GM03348 (cell line): Measurements from ENCODE around the gene LRRC15.
A peak's percentile ranks its signal among the peaks of the same experiment; 100 is the strongest.

Experiments used
- DNase-seq: peaks from one replicate; pipeline ENCODE4 v3.0.0; 2012; ENCODE audit warnings: low spot score

LRRC15 gene

DNA sequence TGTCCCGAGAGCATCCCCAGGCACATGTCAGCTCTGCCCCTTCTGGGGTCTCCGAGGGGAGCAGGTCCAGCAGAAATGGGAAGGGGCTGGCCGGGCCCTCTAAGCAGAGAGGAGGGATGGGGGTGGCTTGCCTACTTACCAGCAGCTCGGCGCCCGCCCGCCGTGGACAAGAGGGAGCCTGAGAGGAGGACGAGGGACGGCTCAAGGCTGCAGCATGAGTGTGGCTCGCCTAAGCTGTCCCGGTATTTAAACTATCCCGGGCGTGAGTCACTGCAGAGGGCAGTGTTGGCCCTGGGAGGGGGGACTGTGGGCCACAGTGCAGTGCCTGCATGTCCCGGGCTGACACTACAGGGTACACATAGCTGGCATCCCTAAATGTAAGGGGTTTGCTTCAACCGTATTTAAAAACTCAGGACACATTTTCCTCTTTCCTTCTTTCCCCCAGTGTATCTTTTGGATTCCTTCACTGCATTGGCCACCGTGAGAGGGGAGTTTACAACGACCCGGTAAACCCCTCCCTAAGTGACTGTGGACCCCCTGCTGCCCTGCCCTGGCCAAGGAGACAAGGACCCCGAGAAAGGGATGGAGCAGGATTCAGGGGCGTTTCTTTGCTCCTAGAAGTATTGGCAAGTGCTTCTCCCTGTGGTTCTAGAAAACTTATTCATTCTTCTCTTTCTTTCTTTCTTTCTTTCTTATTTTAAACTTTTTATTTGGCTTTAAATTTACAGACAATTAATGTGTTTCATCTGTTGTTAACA, at the start of gene LRRC15:
Gene LRRC15, minus strand, starts transcription at position 222 of the 758 bp plus-strand sequence. CDS start 8,700 bp downstream, outside the sequence.
- peak; percentile 89 for DNase-seq

DNA sequence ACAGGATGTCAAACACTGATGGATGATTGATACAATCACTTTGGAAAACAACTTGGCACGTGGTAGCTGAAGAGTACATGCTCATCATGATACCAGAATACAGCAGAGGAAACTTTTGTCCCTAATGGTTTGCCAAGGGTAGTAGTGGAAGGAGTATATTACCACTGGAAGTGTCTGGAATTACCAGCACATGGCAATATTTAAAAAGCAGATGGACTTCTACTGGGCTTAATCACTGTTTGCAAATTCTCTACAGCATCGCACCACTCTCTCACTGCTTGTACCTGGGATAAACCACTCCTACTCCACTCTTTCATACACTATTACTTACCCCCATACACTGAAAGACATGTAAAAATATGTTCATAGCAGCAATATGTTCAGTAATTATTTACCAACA, 49.1 kb upstream of the LRRC15 start:
- no peak for DNase-seq

DNA sequence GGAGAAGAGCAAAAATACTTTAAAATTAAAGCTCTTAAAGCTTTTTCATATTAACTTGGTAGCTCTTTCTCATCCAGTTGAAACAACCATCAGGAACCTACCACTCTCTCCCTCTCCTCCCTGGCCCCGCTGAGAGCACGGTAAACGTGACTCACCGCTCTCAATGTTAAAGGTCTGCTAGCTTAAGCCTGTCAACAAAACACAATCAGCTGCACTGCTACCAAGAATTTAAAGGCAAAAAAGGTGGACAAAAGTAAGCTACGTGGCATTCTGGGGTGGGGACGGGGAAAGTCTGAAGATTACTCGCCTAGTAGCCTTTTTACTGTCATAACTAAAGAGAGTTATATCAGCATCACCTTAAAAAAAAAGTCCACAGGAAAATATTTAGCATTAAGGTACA, 37.9 kb upstream of the LRRC15 start:
- DNase-seq = no peak

DNA sequence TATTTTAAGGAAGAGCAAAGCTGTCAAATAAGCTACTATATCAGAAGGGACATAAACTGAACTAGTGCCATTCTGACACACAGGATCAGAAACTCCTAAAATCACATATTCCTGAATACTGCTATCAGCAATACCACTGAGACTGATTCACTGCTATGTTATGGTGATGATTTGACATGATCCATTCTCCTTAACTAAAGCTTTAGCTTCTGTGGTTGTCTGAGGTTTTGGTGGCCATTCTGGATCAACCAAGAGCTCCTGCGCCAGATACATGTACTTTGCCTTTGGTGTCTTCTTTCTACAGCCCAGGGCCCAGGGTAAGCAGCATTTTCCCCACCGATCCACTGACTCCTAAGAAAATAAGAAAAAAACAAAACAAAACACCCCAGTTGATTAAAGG, 36.2 kb upstream of the LRRC15 start:
- no peak for DNase-seq

DNA sequence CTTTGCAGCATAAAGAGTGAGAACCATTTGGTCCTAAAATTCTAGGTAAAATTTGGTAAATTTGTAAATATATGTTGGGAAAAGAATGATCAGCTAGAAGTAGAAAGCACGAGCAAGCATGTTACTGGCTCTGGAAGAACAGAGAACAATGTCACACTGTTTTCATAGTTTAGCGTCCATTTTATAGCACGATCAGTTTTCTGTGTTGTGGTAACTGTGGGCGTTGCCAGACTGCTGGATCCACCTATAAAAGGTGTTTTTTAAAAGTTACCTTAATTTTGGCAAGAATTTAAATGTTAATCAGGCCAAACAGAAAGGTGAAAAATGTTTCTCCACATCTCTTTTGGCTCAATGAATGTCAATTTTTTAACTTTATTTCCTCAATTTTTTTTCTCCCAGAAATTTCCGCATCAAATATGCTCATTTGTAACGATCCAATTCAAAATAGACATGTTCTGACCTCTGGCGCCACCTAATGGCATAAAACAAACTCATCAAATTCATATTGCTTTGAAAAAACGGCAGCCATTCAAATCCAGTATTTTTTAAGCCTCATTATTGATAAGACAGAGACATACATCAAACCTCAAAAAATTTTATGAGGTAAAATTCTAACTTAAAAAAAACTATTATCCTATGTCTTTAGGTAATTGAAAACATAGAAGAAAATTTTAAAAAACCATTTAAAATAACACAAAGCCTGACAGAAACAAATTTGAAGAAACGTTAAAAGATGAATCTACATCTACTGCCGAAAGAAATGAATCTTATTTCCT, 35.0 kb upstream of the LRRC15 start:
- DNase-seq = peak; percentile 40

DNA sequence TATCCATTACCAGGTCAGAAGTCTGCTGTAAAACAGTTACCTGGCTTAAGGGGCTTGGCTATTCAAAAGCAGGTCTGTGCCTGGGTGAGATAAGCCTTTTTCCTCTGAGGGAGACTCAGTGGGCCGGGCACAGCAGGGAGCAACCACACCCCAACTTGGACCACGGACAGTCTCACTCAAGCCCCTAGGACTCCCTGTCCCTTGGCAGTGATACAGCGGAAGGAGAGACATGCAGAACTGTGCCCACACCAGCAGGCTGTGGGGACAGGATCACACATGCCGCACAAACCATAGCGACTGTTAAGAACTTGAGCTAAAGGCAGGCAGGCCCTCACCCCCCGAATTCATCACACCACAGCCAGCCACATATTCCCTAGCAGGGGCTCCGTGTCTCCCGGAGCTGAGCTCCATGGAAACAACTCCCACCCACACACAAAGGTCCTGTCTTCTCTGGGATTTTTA, 32.4 kb upstream of the LRRC15 start:
- DNase-seq = no peak

DNA sequence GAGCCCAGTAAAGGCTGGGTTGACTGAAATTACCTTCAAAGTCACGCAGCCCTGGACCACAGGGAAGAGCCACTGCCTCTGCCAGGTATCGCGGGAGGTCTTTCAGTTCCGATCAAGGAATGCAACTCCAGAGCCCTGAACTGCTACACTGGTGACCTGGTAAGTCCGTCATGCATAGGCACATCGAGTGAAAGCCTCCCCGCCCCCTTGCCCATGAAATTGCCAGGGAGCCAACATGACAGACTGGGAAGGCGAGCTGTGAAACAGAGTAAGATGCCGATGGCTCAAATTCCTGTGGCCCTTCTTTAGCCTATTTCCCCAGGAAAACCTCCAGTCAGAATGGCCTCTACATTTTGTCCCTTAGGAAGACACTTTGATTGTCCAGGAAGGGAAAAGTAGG, 31.8 kb upstream of the LRRC15 start:
- no peak for DNase-seq

DNA sequence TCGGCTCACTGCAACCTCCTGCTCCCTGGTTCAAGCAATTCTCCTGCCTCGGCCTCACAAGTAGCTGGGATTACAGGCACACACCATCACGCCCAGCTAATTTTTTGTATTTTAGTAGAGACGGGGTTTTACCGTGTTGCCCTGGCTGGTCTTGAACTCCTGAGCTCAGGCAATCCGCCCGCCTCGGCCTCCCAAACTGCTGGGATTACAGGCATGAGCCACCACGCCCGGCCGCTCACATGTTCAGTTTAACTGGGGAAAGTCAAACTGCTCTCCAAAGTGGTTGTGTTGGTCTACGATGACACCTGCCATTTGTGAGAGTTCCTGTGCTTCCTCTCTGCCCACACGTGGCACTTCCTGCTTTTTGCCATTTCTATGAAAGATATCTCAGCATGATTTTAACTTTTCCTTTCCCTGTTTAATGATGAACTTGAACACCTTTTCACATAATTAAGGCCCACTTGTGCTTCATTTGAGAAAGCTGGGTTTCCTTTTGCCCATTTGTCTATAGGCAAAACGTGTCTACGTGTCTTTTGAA, 30.4 kb upstream of the LRRC15 start:
- DNase-seq = no peak

DNA sequence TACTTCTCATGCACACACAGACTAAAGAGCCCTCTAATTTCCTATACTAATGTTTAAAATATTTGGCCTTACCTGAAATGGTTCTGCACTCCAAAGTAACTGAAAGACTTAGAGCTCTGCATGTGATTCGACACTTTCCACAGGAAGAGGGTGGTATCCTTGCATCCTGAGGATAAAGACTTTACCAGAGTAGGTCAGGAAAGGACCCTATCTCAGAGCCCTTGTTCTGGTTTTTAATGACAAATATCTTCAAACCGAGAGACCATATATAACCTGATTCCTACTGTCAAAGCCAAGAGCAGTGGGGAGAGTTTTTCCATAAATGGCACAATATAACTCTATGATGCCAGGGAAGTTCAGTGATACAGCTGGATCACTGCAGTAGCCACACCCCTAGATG, 29.6 kb upstream of the LRRC15 start, which contains the start of gene GP5:
Gene GP5, minus strand, starts transcription at position 101 of the 400 bp plus-strand sequence. CDS start 984 bp downstream, outside the sequence.
- DNase-seq = no peak

DNA sequence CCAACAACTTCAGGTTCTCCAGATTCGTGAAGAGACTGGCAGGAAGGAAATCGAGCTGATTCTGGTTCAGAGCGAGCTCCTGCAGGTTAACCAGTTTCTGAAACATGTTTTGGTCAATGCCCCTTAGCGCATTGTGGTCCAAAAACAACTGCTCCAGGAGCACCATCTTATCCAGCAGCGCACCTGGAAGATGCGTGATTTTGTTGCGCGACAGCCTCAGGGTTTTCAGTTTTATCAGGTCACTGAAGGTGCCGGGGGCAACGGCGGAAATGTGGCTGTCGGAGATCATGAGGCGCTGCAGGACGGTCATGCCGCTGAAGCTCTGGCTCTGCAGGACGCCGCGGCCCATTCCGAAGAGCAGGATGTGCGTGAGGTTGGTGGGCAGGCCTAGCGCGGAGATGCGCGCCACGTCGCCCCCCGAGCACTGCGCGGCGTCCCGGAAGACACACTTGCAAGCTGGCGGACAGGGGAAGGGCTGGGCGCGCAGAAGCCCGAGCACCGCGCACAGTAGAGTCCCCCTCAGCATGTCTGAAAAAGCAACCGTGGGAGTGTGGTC, 28.3 kb upstream of the LRRC15 start:
- no peak for DNase-seq

DNA sequence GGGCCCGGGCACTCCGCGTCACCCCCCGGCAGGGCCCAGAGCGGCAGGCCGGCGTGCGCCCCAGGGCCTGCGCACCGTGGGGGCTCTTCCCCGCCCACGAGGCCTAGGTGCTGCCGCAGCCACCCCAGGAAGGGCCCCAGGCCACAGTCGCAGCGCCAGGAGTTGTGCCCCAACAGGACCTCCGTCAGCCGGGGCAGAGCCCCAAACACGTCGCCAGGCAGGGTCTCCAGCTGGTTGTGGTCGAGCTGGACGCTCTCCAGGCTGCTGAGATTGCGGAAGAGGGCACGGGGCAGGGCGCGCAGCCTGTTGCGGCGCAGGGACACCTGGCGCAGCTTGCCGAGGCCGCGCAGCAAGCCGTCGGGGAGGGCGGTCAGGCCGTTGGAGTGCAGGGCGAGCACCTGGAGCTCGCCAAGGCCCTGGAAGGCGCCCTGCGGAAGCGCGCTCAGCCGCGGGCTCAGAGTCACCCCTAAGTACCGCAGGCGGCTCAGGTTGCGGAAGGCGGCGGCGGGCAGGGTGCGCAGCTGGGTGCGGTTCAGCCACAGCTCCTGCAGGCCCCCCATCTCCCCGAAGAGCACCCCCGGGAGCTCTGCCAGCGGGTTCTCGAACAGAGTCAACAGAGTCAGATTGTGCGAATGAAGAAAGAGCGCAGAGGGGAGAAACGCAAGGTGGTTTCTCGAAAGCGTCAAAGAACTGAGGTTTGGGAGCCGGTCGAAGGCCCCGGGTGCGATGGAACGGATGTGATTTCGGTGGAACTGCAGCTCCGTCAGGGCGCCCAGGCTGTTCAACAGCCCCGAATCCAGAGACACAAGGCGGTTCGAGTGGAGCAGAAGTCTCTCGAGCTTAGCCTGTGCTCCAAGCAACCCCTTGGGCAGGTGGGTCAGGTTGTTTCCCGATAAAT, 27.6 kb upstream of the LRRC15 start:
- peak; percentile 24 for DNase-seq

DNA sequence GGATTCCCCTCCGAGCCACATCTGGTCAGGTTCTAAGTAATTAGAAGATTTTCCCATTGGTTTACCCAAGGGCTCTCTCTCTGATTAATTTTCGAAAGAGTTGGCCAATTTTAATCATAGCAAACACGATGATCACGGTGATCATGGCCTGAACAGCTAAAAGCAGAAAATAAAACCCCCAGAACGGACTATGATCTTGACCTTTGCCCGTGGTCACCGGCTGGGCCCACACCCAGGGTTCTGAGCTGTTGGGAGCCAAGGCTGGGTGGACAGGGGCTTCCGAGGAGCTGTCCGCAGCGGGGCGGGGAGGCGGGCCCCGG, 27.0 kb upstream of the LRRC15 start:
- no peak for DNase-seq

DNA sequence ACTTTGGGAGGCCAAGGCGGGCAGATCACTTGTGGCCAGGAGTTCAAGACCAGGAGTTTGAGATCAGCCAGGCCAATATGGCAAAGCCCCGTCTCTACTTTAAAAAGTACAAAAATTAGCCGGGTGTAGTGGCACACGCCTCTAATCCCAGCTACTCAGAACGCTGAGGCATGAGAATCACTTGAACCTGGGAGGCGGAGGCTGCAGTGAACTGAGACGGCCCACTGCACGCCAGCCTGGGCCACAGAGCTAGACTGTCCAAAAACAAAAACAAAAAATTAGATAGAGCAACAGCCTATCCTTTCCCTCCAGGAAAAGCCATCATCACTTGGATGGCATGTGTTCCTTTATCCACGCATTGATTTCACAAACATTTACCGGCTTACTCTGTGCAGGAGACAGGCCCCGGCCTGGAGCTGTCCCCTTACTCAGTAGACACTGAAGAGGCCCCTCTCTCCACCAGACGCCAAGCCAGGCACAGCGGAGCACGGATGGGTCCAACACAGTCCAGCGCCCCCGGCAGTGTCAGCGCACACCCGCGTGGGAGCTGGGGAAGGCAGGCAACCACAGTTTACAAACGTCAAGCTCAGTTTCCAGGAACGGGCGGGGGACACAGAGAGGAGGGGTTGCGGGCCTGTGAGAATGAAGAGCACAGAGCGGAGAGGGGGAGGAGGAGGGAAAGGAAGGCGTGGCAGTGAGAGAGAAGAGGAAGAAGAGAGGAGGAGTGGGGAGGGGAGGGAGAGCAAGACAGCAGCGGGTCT, 26.4 kb upstream of the LRRC15 start:
- peak; percentile 65 for DNase-seq

DNA sequence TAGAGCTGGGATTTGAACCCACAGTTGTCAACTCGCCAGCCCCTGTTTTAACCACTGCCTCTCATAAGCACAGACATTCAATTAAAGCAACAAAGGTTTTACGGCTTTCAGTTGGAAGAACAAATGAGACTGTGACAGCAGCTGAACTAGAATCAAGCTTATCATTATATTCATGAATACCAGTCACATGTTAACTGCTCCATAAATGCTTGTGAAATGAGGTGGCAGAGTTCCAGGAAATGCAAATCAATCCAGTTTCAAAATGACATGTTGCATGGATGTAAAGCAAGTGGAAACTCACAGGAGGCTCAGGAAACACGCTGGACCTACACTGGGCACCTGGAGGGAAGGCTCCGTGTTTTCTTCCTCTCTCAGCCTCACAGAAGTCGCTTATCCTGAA, 25.7 kb upstream of the LRRC15 start:
- no peak for DNase-seq

DNA sequence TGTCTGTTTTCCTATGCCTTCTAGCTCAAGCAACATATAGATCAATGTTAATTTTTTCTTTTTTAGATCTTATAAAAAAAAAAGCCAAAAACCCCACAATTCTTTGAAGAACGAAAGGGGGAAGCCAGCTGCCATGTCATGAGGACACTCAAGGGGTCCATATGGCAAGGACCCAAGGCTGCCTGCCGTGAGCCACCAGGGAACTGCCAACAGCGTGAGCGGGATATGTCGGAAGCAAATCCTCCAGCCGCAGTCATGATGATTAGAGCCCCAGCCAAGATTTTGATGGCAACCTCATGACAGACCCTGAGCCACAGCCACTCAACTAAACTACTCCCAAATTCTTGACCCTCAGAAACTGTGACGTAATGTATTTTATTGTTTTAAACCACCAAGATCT, 23.0 kb upstream of the LRRC15 start:
- DNase-seq = no peak

DNA sequence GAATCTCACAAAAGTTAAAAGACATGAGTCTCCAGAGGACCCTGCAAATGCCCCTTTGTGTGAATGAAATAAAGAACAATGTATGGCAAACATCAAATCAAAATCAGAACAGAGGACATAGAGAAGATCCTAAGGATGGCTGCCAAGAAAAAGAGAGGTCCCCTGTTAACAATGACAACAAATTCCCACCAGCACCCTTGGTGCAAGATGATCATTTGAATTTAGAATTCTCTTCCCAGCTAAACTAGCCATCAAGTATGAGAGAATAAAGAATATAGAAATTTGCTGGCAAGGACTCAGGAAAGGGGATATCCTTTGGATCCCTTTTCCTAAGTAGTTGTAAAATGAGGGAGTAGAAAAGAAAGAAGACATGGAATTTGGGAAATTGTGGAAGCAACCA, 21.3 kb upstream of the LRRC15 start:
- no peak for DNase-seq

DNA sequence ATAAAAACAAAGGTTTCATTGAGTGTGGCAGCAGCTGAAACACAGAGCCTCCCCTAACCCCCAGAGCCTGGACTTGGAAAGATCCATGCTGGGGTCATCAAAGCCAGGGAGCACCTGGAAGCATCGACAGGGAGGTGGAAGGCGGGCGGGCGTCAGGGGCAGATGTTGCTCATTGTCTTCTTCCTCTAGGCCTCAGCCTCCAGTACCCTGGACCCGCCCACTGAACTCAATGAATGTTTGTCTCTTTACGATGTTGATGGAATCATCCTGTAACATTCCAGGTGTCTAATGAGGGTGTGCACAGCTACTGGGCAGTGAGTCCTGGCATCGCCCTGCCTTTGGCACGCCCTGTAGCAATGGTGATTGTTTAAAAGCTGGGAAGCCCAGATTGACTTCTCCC, 19.7 kb upstream of the LRRC15 start:
- DNase-seq = no peak

DNA sequence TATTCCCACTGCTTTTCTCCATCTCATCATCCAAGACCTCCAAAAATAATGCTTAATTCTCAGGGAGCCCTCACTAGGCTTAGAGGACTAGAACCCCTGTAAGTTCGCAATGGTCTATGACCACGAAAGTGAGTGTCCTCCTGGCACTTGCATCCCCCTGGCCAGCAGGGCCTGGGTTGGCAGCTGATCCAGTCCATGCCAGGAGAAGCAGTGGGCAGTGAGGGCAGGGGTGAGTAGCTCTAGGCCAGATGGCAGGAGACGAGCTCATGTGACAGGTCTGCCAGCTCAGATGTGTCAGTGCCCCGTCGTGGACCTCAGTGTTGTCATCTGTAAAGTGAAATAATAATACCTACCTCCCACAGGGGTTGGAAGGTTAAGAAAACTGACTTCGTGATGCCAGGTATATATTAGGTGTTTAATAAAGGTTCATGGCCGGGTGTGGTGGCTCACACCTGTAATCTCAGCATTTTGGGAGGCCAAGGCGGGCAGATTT, 18.4 kb upstream of the LRRC15 start:
- DNase-seq = no peak

DNA sequence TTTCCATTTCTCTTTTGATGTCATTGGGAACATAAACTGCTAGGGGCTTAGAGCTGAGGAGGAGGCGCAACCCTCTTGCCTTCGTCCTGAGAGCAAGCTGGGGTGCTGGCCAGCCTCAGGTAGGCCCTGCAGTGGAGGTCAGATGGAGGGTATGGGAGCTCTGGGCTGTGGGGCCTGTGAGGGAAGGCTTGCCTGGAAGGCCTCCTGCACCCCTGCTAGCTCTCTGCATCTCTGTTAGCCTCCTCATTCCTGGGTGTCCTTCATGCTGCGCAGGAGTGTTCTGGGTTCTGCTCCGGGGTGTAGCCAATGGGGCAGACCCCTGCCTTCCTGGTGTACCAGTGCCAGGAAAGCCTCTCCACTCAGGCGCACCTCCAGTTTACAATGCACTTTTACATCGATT, 17.7 kb upstream of the LRRC15 start:
- no peak for DNase-seq

DNA sequence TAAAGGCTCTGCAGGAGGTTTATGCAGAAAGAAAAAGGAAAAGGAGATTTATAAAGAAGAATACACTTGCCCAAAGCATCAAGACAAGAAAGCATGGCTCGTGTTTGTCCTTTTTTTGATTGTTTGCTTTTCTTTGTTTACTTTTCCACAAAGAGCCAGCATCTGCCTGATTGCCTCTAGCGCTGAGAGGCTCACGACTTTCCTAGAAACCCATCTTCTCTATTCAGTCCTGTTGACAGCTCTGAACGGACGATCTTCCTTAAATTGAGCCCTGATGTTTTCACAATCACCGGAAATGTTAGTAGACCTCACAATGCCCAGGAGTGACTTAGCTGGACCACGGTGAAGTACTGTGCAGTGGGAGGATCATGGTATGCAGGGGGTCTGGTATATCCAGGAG, 17.1 kb upstream of the LRRC15 start:
- no peak for DNase-seq

DNA sequence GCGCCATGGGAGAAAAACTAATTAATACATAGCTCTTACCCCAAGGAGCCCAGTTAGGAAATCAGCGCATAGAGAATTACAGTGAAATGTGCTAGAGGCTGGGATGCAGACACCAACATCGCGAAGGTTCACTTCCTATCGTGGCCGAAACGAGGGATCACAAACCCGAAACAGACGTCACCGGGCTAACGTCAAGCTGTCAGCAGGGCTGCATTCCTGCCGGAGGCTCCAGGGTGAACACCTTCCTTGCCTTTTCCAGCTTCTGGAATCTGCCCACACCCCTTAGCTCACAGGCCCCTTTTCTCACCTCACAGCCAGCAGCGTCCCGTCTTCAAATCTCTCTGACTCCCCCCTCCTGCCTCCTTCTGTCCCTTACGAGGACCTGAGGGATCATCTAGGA, 16.5 kb upstream of the LRRC15 start:
- no peak for DNase-seq
